Tibial nerve (tissue), 4 donors: Measurements from ENCODE around the gene IFIH1.

Source experiments
- CTCF ChIP-seq, 5 experiments: fragments of 200-600 bp in 3 of 5; fragments of 450-650 bp in 2 of 5; sonication (generic) in 3 of 5; IDR thresholded peaks; one replicate each; pipeline ENCODE4 v1.5.1; 2016 to 2019; ENCODE audit warnings: antibody characterized with exemption in 5 of 5, mild to moderate bottlenecking in 3 of 5, moderate library complexity in 2 of 5
- EP300 ChIP-seq, 2 donors: sonication (generic); formaldehyde crosslinking; IDR thresholded peaks; one replicate each; pipeline ENCODE4 v1.6.1; 2017; ENCODE audit warnings: antibody characterized with exemption in 2 of 2, mild to moderate bottlenecking in 1 of 2
- POLR2A ChIP-seq, 2 donors: fragments of 450-650 bp; IDR thresholded peaks; one replicate each; pipeline ENCODE4 v1.6.1; 2017; ENCODE audit warnings: antibody characterized with exemption in 2 of 2, mild to moderate bottlenecking in 2 of 2, moderate library complexity in 2 of 2

- TF ChIP-seq POLR2A (IDR thresholded peaks at IDR 0.05) (no peak), CTCF (IDR thresholded peaks at IDR 0.05) (no peak), EP300 (IDR thresholded peaks at IDR 0.05) (no peak)
Measured at GRCh38 chr2:162253435-162253834, 65.0 kb downstream of the IFIH1 start.
